Keratinocyte (primary cell): ENCODE results near the gene NECTIN4. TPM values are rescaled to one million over a fixed set of nuclear protein-coding genes. Genes with fewer than 3 reads are reported as not detected.
A peak's percentile ranks its signal among the peaks of the same experiment; 100 is the strongest.

Experiments
- DNase-seq: peaks from one replicate; pipeline ENCODE4 v3.0.0-alpha.2; 2011; ENCODE audit warnings: low read depth, missing footprints, low spot score
- FAIRE-seq: peaks from 2 replicates; lab custom pipeline; 2011; peaks lifted over from hg19 to GRCh38; lab: Jason Lieb, UNC
- H2AFZ ChIP-seq: 2 replicates; pipeline ENCODE4 v1.6.0; 2012; ENCODE audit warnings: low read length, control low read depth, inconsistent platforms; ENCODE audit not compliant: control insufficient read depth
- H3K27ac ChIP-seq: 2 replicates; pipeline ENCODE4 v1.5.1; 2011; ENCODE audit warnings: low read length; ENCODE audit not compliant: control insufficient read depth, insufficient read depth
- H3K27me3 ChIP-seq: 3 replicates; pipeline ENCODE4 v1.6.0; 2011; ENCODE audit warnings: low read length; ENCODE audit not compliant: control insufficient read depth, insufficient read depth; ENCODE audit errors: extremely low read depth
- H3K36me3 ChIP-seq, 2 experiments: 2 replicates in 1 of 2; 3 replicates in 1 of 2; pipeline ENCODE4 v1.5.1; 2011; ENCODE audit warnings: low read length in 2 of 2, mild to moderate bottlenecking in 1 of 2; ENCODE audit not compliant: control insufficient read depth in 2 of 2, insufficient read depth in 2 of 2; ENCODE audit errors: extremely low read depth in 1 of 2
- H3K4me1 ChIP-seq: 3 replicates; pipeline ENCODE4 v1.5.1; 2011; ENCODE audit warnings: low read length; ENCODE audit not compliant: control insufficient read depth, insufficient read depth; ENCODE audit errors: extremely low read depth
- H3K4me2 ChIP-seq: 3 replicates; pipeline ENCODE4 v1.6.0; 2011; ENCODE audit warnings: low read depth, low read length; ENCODE audit not compliant: control insufficient read depth, insufficient read depth; ENCODE audit errors: extremely low read depth
- H3K4me3 ChIP-seq, 3 experiments: fragments of 200-600 bp in 1 of 3; sonication (generic) in 1 of 3; 2 replicates in 2 of 3; 3 replicates in 1 of 3; pipeline ENCODE4 v1.5.1; 2011 to 2016; ENCODE audit warnings: low read length in 3 of 3, mild to moderate bottlenecking in 3 of 3, control low read depth in 2 of 3, inconsistent platforms in 1 of 3, low read depth in 1 of 3, mixed read lengths in 1 of 3, mixed run types in 1 of 3, moderate library complexity in 1 of 3; ENCODE audit not compliant: control insufficient read depth in 2 of 3, insufficient read depth in 2 of 3; ENCODE audit errors: extremely low read depth in 1 of 3
- H3K79me2 ChIP-seq: 2 replicates; pipeline ENCODE4 v1.6.0; 2012; ENCODE audit warnings: low read length; ENCODE audit not compliant: control insufficient read depth, insufficient read depth
- H3K9ac ChIP-seq: 3 replicates; pipeline ENCODE4 v1.6.0; 2011; ENCODE audit warnings: low read length; ENCODE audit not compliant: control insufficient read depth, insufficient read depth; ENCODE audit errors: extremely low read depth
- H3K9me1 ChIP-seq: 3 replicates; pipeline ENCODE4 v1.6.0; 2011; ENCODE audit warnings: low read length; ENCODE audit not compliant: control insufficient read depth, insufficient read depth; ENCODE audit errors: extremely low read depth
- H3K9me3 ChIP-seq: 2 replicates; pipeline ENCODE4 v1.5.1; 2012; ENCODE audit warnings: low read depth, low read length; ENCODE audit not compliant: control insufficient read depth
- H4K20me1 ChIP-seq: 3 replicates; pipeline ENCODE4 v1.6.0; 2011; ENCODE audit warnings: low read length; ENCODE audit not compliant: control insufficient read depth, insufficient read depth; ENCODE audit errors: extremely low read depth
- EZH2 ChIP-seq: IDR thresholded peaks from one replicate; pipeline ENCODE4 v1.6.1; 2012; ENCODE audit warnings: inconsistent platforms, mild to moderate bottlenecking, low read length, moderate library complexity
- dilution Hi-C: fragments of 300-500 bp; cut with MboI; formaldehyde crosslinking; loops from one replicate; pipeline ENCODE4 v1.7.0; 2020; ENCODE audit warnings: low sequenced_read_pairs; ENCODE audit not compliant: extremely low pct_ligation_motif_present
- polyA plus RNA-seq, 5 experiments: library from polyadenylated mRNA; depleted of rRNA in 3 of 5; stranded (reverse) in 3 of 5; stranded (forward) in 1 of 5; unstranded in 1 of 5; fragments of >200 nt; gene quantifications; 1 replicate in 1 of 5; 2 replicates in 3 of 5; 3 replicates in 1 of 5; pipeline versions ENCODE4 v1.2.1 to v1.2.3, GENCODE V29; 2011 to 2012; ENCODE audit warnings: missing spikeins in 2 of 5, low read depth in 1 of 5, low replicate concordance in 1 of 5
- TF ChIP-seq, protein P1 (sequence below), 3 experiments: IDR thresholded peaks in 1 of 3; conservative IDR thresholded peaks in 1 of 3; optimal IDR thresholded peaks in 1 of 3; 2 replicates in 2 of 3; 3 replicates in 1 of 3; pipeline versions ENCODE3 to v1.5.1; 2011; ENCODE audit warnings: low read length in 3 of 3, mild to moderate bottlenecking in 3 of 3, moderate library complexity in 2 of 3, control low read depth in 1 of 3, inconsistent platforms in 1 of 3; ENCODE audit not compliant: insufficient read depth in 2 of 3; ENCODE audit errors: extremely low read depth in 1 of 3

NECTIN4 gene
- polyA plus RNA-seq, 1 donor (not counting 4 experiments of a cell fraction or from before 2014, with no cell fraction given): 8.6 TPM

DNA sequence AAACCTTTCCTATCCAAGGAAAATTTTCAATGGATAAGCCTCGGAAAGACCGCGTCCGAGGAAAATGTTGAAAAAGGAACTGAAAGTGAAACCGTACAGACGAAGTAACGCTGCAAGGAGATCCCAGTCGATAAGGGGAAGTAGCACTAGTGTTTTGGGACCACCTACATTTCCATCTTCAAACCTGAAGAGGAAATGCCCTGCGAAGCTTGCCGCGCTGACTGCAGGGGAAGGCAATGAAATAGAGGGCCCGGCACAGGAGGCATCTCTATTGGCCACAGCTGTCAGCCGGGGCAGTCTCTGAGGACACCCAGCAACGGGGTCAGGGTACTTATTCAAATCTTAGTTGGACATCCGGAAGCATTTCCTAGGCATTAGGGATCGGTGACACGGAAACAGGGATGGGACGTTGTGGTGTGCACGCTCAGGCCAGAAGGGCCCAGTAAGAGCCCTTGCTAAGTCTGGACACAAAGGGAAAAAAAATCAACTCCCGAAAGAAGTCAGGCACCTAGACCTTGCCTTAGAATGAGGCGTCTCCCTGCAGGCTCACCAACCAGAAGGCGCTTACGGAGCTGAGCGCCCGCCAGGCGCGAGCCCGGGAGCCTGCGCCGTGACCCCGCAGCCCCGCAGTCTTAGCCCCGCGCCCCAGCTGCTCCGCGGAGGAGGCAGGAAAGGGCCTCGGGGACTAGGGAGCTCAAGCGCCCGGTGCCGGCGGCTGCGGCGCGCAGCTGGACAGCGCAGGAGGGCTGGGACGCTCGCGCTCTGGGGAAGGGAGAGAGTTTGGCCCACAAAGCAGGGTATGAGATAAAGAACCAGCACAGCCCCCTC, 44.2 kb downstream of the NECTIN4 start:
- peak overlapping the region; percentile 89 for H3K4me2 ChIP-seq
- peak; percentile 44 for FAIRE-seq
- no peak for TF ChIP-seq EZH2
- TF ChIP-seq, protein P1, sequence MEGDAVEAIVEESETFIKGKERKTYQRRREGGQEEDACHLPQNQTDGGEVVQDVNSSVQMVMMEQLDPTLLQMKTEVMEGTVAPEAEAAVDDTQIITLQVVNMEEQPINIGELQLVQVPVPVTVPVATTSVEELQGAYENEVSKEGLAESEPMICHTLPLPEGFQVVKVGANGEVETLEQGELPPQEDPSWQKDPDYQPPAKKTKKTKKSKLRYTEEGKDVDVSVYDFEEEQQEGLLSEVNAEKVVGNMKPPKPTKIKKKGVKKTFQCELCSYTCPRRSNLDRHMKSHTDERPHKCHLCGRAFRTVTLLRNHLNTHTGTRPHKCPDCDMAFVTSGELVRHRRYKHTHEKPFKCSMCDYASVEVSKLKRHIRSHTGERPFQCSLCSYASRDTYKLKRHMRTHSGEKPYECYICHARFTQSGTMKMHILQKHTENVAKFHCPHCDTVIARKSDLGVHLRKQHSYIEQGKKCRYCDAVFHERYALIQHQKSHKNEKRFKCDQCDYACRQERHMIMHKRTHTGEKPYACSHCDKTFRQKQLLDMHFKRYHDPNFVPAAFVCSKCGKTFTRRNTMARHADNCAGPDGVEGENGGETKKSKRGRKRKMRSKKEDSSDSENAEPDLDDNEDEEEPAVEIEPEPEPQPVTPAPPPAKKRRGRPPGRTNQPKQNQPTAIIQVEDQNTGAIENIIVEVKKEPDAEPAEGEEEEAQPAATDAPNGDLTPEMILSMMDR (optimal IDR thresholded peaks at IDR 0.05 in 1 of 3, IDR thresholded peaks at IDR 0.05 in 1 of 3, conservative IDR thresholded peaks at IDR 0.05 in 1 of 3; ENCODE audit: extremely low read depth in 1 of 3, insufficient read depth in 2 of 3, low read length in 3 of 3): no peak
- dilution Hi-C loops: no loop called here
- H3K9ac ChIP-seq: peak overlapping the region; percentile 81
- H3K9me3 ChIP-seq: peaks cover 9% of the 10 kb centered on the region
- H3K27me3 ChIP-seq: no peaks in the 10 kb centered on the region
- H3K36me3 ChIP-seq: peaks cover 12 to 13% of the 10 kb centered on the region in 2 experiments
- peaks cover 7% of the 10 kb centered on the region for H3K4me1 ChIP-seq
- H3K9me1 ChIP-seq: no peaks in the 10 kb centered on the region
- no peaks in the 10 kb centered on the region for H4K20me1 ChIP-seq
- peaks cover 13% of the 10 kb centered on the region for H3K79me2 ChIP-seq
- peak overlapping the region; percentile 64 for H2AFZ ChIP-seq
- peak overlapping the region; percentile 64 to 88 (median 66) for H3K4me3 ChIP-seq
- no peak for DNase-seq
- H3K27ac ChIP-seq: peak overlapping the region; percentile 96

- H3K9me1 ChIP-seq: no peaks in the 10 kb centered on the region
- peak overlapping the region; percentile 81 for H3K9ac ChIP-seq
- peaks cover 17 to 19% of the 10 kb centered on the region in 2 experiments for H3K36me3 ChIP-seq
- H3K27me3 ChIP-seq: no peaks in the 10 kb centered on the region
- no peak for FAIRE-seq
- no peak for TF ChIP-seq EZH2
- TF ChIP-seq, protein P1 (optimal IDR thresholded peaks at IDR 0.05 in 1 of 3, IDR thresholded peaks at IDR 0.05 in 1 of 3, conservative IDR thresholded peaks at IDR 0.05 in 1 of 3; ENCODE audit: extremely low read depth in 1 of 3, insufficient read depth in 2 of 3, low read length in 3 of 3): no peak
- dilution Hi-C loops: no loop called here
- peaks cover 13% of the 10 kb centered on the region for H3K79me2 ChIP-seq
- peak overlapping the region; percentile 96 for H3K27ac ChIP-seq
- no peaks in the 10 kb centered on the region for H4K20me1 ChIP-seq
- H3K4me1 ChIP-seq: peaks cover 7% of the 10 kb centered on the region
- peak overlapping the region; percentile 64 to 88 (median 66) for H3K4me3 ChIP-seq
- peak overlapping the region; percentile 64 for H2AFZ ChIP-seq
- H3K4me2 ChIP-seq: peak overlapping the region; percentile 89
- H3K9me3 ChIP-seq: peaks cover 9% of the 10 kb centered on the region
- DNase-seq: no peak
These were observed 44.8 kb downstream of the NECTIN4 start for GRCh38 chr1:161044535-161044907.
